MM.1S (cell line): Measurements from ENCODE around the gene TCOF1.

Source experiments
- DNase-seq: peaks from one replicate; pipeline ENCODE4 v3.0.0-alpha.2; 2015
- H2AFZ ChIP-seq: fragments of 300-600 bp; sonication (generic); 2 replicates; pipeline ENCODE4 v1.6.0; 2016; ENCODE audit warnings: antibody characterized with exemption, low read length
- H3F3A ChIP-seq: fragments of 300-600 bp; sonication (generic); 2 replicates; pipeline ENCODE4 v1.6.1; 2016; ENCODE audit warnings: mild to moderate bottlenecking, antibody characterized with exemption, low read length, moderate library complexity, mixed read lengths; ENCODE audit not compliant: insufficient read depth
- H3K27ac ChIP-seq: fragments of 300-600 bp; sonication (generic); 2 replicates; pipeline ENCODE4 v1.5.1; 2016; ENCODE audit warnings: mild to moderate bottlenecking, low read length
- H3K27me3 ChIP-seq: fragments of 300-600 bp; sonication (generic); replicated peaks from 2 replicates; pipeline ENCODE4 v1.6.0; 2016; ENCODE audit warnings: low read length; ENCODE audit not compliant: insufficient read depth
- H3K36me3 ChIP-seq: fragments of 300-600 bp; sonication (generic); replicated peaks from 2 replicates; pipeline ENCODE4 v1.6.1; 2016; ENCODE audit warnings: mild to moderate bottlenecking, low read length, mixed read lengths; ENCODE audit not compliant: insufficient read depth
- H3K4me1 ChIP-seq: fragments of 300-600 bp; sonication (generic); 2 replicates; pipeline ENCODE4 v1.6.1; 2016; ENCODE audit warnings: low read length, mixed read lengths
- H3K4me2 ChIP-seq: fragments of 300-600 bp; sonication (generic); 2 replicates; pipeline ENCODE4 v1.6.0; 2016; ENCODE audit warnings: low read depth, low read length
- H3K4me3 ChIP-seq: fragments of 300-600 bp; sonication (generic); 2 replicates; pipeline ENCODE4 v1.5.1; 2016; ENCODE audit warnings: low read length, mixed read lengths
- H3K79me2 ChIP-seq: fragments of 300-600 bp; sonication (generic); 2 replicates; pipeline ENCODE4 v1.6.1; 2016; ENCODE audit warnings: mixed run types, low read length, mixed read lengths
- H3K9ac ChIP-seq: fragments of 300-600 bp; sonication (generic); 2 replicates; pipeline ENCODE4 v1.6.1; 2016; ENCODE audit warnings: low read length, mixed read lengths
- H3K9me2 ChIP-seq: fragments of 300-600 bp; sonication (generic); replicated peaks from 2 replicates; pipeline ENCODE4 v1.6.1; 2016; ENCODE audit warnings: mild to moderate bottlenecking, low read length, mixed read lengths; ENCODE audit not compliant: insufficient read depth
- H3K9me3 ChIP-seq: fragments of 300-600 bp; sonication (generic); replicated peaks from 2 replicates; pipeline ENCODE4 v1.6.1; 2016; ENCODE audit warnings: mild to moderate bottlenecking, low read length, mixed read lengths; ENCODE audit not compliant: insufficient read depth
- H4K20me1 ChIP-seq: fragments of 300-600 bp; sonication (generic); 2 replicates; pipeline ENCODE4 v1.6.1; 2016; ENCODE audit warnings: mild to moderate bottlenecking, low read length, moderate library complexity, mixed read lengths; ENCODE audit not compliant: insufficient read depth
- EZH2 ChIP-seq: fragments of 300-600 bp; sonication (generic); optimal IDR thresholded peaks from 2 replicates; pipeline ENCODE3; 2017; ENCODE audit warnings: low read depth, mild to moderate bottlenecking, antibody characterized with exemption, low read length, mixed read lengths
- EZH2phosphoT487 ChIP-seq: fragments of 300-600 bp; sonication (generic); IDR thresholded peaks from 2 replicates; pipeline ENCODE4 v1.6.1; 2018; ENCODE audit warnings: antibody characterized with exemption, low read length
- TF ChIP-seq, protein P1 (sequence below): fragments of 300-600 bp; sonication (generic); IDR thresholded peaks from 2 replicates; pipeline ENCODE4 v1.5.1; 2016; ENCODE audit warnings: antibody characterized with exemption, low read length, mixed read lengths

The TCOF1 gene

DNA sequence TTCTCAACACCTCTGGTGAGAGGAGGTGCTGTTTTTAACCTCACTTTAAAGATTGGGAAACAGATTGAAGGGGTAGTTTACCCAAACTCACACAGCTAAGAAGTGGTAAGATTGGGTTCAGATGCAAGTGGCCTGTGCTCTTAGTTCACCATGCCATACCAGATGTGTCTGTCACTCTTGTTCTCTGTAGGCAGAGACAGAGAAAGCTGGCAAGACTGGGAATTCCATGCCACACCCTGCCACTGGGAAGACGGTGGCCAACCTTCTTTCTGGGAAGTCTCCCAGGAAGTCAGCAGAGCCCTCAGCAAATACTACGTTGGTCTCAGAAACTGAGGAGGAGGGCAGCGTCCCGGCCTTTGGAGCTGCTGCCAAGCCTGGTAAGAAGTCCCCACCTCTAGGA, 11.0 kb downstream of the TCOF1 start:
- Histone ChIP-seq H3K9ac (no peak overlapping the region), H3K4me3 (no peak overlapping the region), H4K20me1 (no peaks in the 10 kb centered on the region; the same call in 1 of the 2 replicates), H3F3A (no peaks in the 10 kb centered on the region), H3K4me2 (no peak overlapping the region), H3K4me1 (no peaks in the 10 kb centered on the region), H3K79me2 (peaks cover 14% of the 10 kb centered on the region; the same call in 1 of the 2 replicates), H3K36me3 (peaks cover 9% of the 10 kb centered on the region), H3K27me3 (no peaks in the 10 kb centered on the region), H3K9me2 (no peaks in the 10 kb centered on the region), H3K27ac (no peak overlapping the region), H3K9me3 (no peaks in the 10 kb centered on the region), H2AFZ (no peak overlapping the region)
- DNase-seq, result no peak
- TF ChIP-seq, protein P1, sequence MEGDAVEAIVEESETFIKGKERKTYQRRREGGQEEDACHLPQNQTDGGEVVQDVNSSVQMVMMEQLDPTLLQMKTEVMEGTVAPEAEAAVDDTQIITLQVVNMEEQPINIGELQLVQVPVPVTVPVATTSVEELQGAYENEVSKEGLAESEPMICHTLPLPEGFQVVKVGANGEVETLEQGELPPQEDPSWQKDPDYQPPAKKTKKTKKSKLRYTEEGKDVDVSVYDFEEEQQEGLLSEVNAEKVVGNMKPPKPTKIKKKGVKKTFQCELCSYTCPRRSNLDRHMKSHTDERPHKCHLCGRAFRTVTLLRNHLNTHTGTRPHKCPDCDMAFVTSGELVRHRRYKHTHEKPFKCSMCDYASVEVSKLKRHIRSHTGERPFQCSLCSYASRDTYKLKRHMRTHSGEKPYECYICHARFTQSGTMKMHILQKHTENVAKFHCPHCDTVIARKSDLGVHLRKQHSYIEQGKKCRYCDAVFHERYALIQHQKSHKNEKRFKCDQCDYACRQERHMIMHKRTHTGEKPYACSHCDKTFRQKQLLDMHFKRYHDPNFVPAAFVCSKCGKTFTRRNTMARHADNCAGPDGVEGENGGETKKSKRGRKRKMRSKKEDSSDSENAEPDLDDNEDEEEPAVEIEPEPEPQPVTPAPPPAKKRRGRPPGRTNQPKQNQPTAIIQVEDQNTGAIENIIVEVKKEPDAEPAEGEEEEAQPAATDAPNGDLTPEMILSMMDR, result no peak
- TF ChIP-seq EZH2phosphoT487 (no peak), EZH2 (no peak)

DNA sequence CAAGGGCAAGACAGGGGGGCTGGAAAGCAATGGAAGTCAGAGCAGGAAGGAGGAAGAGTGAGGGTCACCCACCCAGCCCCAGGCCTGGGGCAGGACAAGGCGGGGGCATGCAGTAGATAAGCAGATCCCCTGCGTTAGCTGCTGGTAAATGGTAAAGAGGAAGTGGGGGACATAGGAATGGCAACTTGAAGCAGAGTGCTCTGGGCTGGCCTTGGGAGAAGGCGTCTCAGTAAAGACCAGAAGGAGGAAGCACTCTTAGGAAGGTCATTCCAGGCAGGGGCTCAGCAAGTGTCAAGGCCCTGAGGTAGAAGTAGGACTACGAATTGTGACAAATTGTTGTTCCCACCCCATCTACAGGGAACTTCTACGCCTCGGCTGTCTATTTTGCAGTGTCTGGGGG, 15.1 kb downstream of the TCOF1 start:
- Histone ChIP-seq H3K27ac (no peak overlapping the region), H2AFZ (no peak overlapping the region), H3K9me3 (no peaks in the 10 kb centered on the region), H3F3A (no peaks in the 10 kb centered on the region), H3K36me3 (peaks cover 14% of the 10 kb centered on the region), H3K4me3 (no peak overlapping the region), H3K9me2 (no peaks in the 10 kb centered on the region), H3K27me3 (no peaks in the 10 kb centered on the region), H3K4me1 (no peaks in the 10 kb centered on the region), H3K9ac (no peak overlapping the region), H3K79me2 (no peaks in the 10 kb centered on the region; the same call in 1 of the 2 replicates), H3K4me2 (no peak overlapping the region), H4K20me1 (no peaks in the 10 kb centered on the region)
- DNase-seq, result no peak
- no peak for TF ChIP-seq EZH2
- no peak for TF ChIP-seq EZH2phosphoT487
- TF ChIP-seq, protein P1, result no peak

DNA sequence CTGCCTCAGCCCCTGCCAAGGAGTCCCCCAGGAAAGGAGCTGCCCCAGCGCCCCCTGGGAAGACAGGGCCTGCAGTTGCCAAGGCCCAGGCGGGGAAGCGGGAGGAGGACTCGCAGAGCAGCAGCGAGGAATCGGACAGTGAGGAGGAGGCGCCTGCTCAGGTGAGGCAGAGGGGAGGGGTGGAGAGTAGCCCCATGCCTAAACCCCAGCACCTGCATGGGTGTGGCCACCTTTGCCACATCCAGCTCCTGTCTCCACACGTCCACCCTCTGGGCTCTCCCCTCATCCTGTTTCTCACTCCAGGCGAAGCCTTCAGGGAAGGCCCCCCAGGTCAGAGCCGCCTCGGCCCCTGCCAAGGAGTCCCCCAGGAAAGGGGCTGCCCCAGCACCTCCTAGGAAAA, 17.2 kb downstream of the TCOF1 start:
- no peak for DNase-seq
- Histone ChIP-seq H2AFZ (no peak overlapping the region), H3K36me3 (peaks cover 13% of the 10 kb centered on the region), H3K4me3 (no peak overlapping the region), H3F3A (no peaks in the 10 kb centered on the region), H3K9me3 (no peaks in the 10 kb centered on the region), H3K79me2 (no peaks in the 10 kb centered on the region; the same call in 1 of the 2 replicates), H4K20me1 (no peaks in the 10 kb centered on the region), H3K27me3 (no peaks in the 10 kb centered on the region), H3K9me2 (no peaks in the 10 kb centered on the region), H3K4me2 (no peak overlapping the region), H3K4me1 (no peaks in the 10 kb centered on the region), H3K9ac (no peak overlapping the region), H3K27ac (no peak overlapping the region)
- no peak for TF ChIP-seq EZH2phosphoT487
- no peak for TF ChIP-seq EZH2
- TF ChIP-seq, protein P1, result no peak
